MCF 10A (cell line): Measurements from ENCODE around the gene ABCA6. TPM values are rescaled to one million over a fixed set of nuclear protein-coding genes. Genes with fewer than 3 reads are reported as not detected.
A peak's percentile ranks its signal among the peaks of the same experiment; 100 is the strongest.

Experiments
- BruUV-seq: library from RNA; stranded (reverse); fragments of 400-500 nt; replicated peaks from 2 replicates; lab custom pipeline; 2021; lab: Mats Ljungman, UMichigan
- CTCF ChIA-PET: fragments of 300-600 bp; sonication (Branson Sonifier 250); formaldehyde crosslinking; extraction: SDS; loops from one replicate; lab custom pipeline; 2021; ENCODE audit warnings: antibody characterized with exemption, inconsistent platforms; lab: Yijun Ruan, JAX
- POLR2A ChIA-PET: fragments of 300-600, 350-650 bp; sonication (Branson Sonifier 250); formaldehyde crosslinking; extraction: SDS; loops from one replicate; lab custom pipeline; 2020; ENCODE audit warnings: antibody characterized with exemption, inconsistent platforms; lab: Yijun Ruan, JAX
- DNase-seq: peaks from one replicate; pipeline ENCODE4 v3.0.0-alpha.2; 2018; ENCODE audit not compliant: unreplicated experiment
- H3K27ac Mint-ChIP-seq: one replicate; pipeline ENCODE4 v1.8.0; 2022; ENCODE audit warnings: mild to moderate bottlenecking, low read depth, mixed read lengths; ENCODE audit not compliant: unreplicated experiment
- H3K27me3 Mint-ChIP-seq: one replicate; pipeline ENCODE4 v1.8.0; 2022; ENCODE audit warnings: mixed read lengths; ENCODE audit not compliant: insufficient read depth, unreplicated experiment
- H3K36me3 Mint-ChIP-seq: one replicate; pipeline ENCODE4 v1.8.0; 2022; ENCODE audit warnings: mild to moderate bottlenecking, moderate library complexity, mixed read lengths; ENCODE audit not compliant: insufficient read depth, unreplicated experiment
- H3K4me1 Mint-ChIP-seq: one replicate; pipeline ENCODE4 v1.8.0; 2022; ENCODE audit warnings: mixed read lengths; ENCODE audit not compliant: insufficient read depth, unreplicated experiment
- H3K4me3 Mint-ChIP-seq: one replicate; pipeline ENCODE4 v1.8.0; 2022; ENCODE audit warnings: mild to moderate bottlenecking, moderate library complexity, mixed read lengths; ENCODE audit not compliant: unreplicated experiment
- H3K9me3 Mint-ChIP-seq: one replicate; pipeline ENCODE4 v1.8.0; 2022; ENCODE audit warnings: mixed read lengths; ENCODE audit not compliant: unreplicated experiment
- CTCF ChIP-seq: fragments of 200-600 bp; IDR thresholded peaks from one replicate; pipeline ENCODE4 v1.8.0; 2022; ENCODE audit warnings: antibody characterized with exemption, mild to moderate bottlenecking; ENCODE audit not compliant: unreplicated experiment
- intact Hi-C: fragments of 100-400 bp; cut with micrococcal nuclease; formaldehyde crosslinking; loops from 2 replicates; pipeline ENCODE4 v1.14.1; 2022
- total RNA-seq: library from RNA; stranded (reverse); gene quantifications from 2 replicates; pipeline ENCODE4 v1.2.3, GENCODE V29; 2022

ABCA6 gene
- total RNA-seq, 1 experiment from 2014 or later = 34.5 TPM

GRCh38 chr17:69047368-69048263 lies 94.1 kb downstream of the ABCA6 start:
- Mint-ChIP-seq H3K4me1 (peaks cover 20% of the 10 kb centered on the region), H3K9me3 (no peaks in the 10 kb centered on the region), H3K4me3 (no peak overlapping the region), H3K27ac (peak overlapping the region; percentile 19), H3K27me3 (no peaks in the 10 kb centered on the region), H3K36me3 (no peaks in the 10 kb centered on the region)
- intact Hi-C loops = no loop called here
- DNase-seq = peak; percentile 43
- no peak for TF ChIP-seq CTCF
- POLR2A ChIA-PET = interaction anchor here (0.9 kb wide), 1 partner anchor 12 kb away, joined by 3 read pairs; no protein-coding TSS in a partner anchor
- CTCF ChIA-PET = no interaction called here
- no TSS peak for BruUV-seq

- ChIA-PET POLR2A (interaction anchor here (0.7 kb wide), 1 partner anchor 11 kb away, joined by 3 read pairs; no protein-coding TSS in a partner anchor), CTCF (no interaction called here)
- no TSS peak for BruUV-seq
- Mint-ChIP-seq H3K4me1 (peaks cover 17% of the 10 kb centered on the region), H3K27ac (no peak overlapping the region), H3K36me3 (no peaks in the 10 kb centered on the region), H3K4me3 (no peak overlapping the region), H3K9me3 (no peaks in the 10 kb centered on the region), H3K27me3 (no peaks in the 10 kb centered on the region)
- intact Hi-C loops = no loop called here
- no peak for DNase-seq
- no peak for TF ChIP-seq CTCF
Observed at GRCh38 chr17:69046121-69046807, 95.4 kb downstream of the ABCA6 start.

GRCh38 chr17:69045646-69046045 lies 96.0 kb downstream of the ABCA6 start:
- no peak for DNase-seq
- H3K27ac Mint-ChIP-seq = no peak overlapping the region

More at GRCh38 chr17:69045646-69046045, 96.0 kb downstream of the ABCA6 start:
- Mint-ChIP-seq H3K36me3 (no peaks in the 10 kb centered on the region), H3K27me3 (no peaks in the 10 kb centered on the region), H3K9me3 (no peaks in the 10 kb centered on the region), H3K4me3 (no peak overlapping the region), H3K4me1 (peaks cover 11% of the 10 kb centered on the region)
- BruUV-seq = no TSS peak
- ChIA-PET CTCF (no interaction called here), POLR2A (interaction anchor here (0.7 kb wide), 1 partner anchor 12 kb away, joined by 3 read pairs; no protein-coding TSS in a partner anchor)
- intact Hi-C loops = no loop called here
- TF ChIP-seq CTCF = no peak
